Activated naive CD8-positive, alpha-beta T cell treated with anti-CD3 and anti-CD28 coated beads, Interleukin-2, amount 50 U/mL, for 16 hours (primary cell): Measurements from ENCODE around the gene YKT6.
"Not testable (repeated sequence)": the region's sequence is repeated elsewhere in the genome, so short reads cannot be mapped to it uniquely, and the experiment has no call there.

Experiments
- DNase-seq: peaks from one replicate; pipeline ENCODE4 v3.0.0-alpha.2; 2020; ENCODE audit warnings: low read depth, low spot score

YKT6 gene

GRCh38 chr7:44172352-44172751 lies 28.4 kb upstream of the YKT6 start:
- DNase-seq: no peak

DNA sequence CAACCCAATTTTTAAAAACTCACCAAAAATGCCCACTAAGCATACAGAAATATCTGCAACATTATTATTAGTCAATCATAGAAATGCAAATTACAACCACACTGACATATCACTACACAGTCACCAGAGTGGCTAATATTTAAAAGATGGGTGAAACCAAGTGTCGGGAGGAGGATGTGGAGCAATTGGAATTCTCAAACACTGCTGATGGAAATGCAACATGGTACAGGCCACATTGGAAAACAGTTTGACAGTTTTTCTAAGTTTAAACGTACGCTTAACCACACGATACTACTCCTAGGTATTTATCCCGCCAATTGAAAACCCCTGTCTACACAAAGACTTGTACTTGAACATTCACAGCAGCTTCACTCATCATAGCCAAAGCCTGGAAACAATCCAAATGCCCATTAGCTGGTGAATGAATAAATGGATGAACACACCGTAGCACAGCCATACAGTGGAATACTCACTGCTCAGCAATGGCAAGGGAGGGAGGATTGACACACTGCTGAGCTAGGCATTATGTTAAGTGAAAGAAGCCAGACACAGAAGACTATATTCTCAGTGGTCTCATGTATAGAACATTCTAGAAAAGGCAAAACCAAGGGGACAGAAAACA lies 27.9 kb upstream of the YKT6 start:
- no peak for DNase-seq

DNA sequence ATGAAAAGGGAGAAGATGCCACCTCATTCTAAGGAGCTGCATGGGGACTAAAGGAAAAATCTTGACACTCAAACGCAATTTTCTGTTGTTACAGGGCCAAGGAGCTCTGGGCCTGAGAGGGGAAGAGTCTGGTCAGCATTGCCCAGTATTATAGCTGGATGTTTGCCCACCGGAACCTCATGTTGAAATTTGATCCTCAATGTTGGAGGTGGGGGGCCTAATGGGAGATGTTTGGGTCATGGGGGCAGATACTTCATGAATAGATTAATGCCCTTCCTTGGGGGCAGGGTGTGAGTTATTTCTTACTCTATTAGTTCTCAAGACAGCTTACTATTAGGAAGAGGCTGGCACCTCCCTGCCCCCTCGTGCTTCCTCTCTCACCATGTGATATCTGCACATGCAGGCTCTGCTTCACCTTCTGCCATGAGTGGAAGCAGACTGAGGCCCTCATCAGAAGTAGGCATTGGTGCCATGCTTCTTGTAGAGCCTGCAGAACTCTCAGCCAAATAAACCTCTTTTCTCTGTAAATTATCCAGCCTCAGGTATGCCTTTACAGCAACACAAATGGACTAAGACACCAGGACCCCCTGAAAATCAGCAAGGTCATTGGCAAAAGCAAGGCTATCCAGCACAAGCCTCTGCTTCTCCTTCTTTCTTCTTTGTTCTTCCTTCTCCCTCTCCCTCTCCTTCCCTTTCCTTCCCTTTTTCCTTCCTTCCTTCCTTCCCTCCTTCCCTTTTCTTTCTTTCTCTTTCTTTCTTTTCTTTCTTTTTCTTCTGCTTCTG lies 26.7 kb upstream of the YKT6 start:
- DNase-seq: no peak

DNA sequence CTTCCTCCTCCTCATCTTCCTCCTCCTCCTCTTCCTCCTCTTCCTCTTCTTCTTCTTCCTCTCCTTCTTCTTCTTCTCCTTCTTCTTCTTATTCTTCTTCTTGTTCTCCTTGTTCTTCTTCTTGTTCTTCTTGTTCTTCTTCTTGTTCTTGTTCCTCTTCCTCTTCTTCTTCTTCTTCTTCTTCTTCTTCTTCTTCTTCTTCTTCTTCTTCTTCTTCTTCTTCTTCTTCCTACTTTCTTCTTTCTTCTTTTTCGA lies 26.2 kb upstream of the YKT6 start:
- not testable (repeated sequence) for DNase-seq

- DNase-seq: no peak
These were observed 25.0 kb upstream of the YKT6 start for GRCh38 chr7:44175730-44176129.

GRCh38 chr7:44176486-44176885 lies 24.3 kb upstream of the YKT6 start:
- DNase-seq: no peak

DNA sequence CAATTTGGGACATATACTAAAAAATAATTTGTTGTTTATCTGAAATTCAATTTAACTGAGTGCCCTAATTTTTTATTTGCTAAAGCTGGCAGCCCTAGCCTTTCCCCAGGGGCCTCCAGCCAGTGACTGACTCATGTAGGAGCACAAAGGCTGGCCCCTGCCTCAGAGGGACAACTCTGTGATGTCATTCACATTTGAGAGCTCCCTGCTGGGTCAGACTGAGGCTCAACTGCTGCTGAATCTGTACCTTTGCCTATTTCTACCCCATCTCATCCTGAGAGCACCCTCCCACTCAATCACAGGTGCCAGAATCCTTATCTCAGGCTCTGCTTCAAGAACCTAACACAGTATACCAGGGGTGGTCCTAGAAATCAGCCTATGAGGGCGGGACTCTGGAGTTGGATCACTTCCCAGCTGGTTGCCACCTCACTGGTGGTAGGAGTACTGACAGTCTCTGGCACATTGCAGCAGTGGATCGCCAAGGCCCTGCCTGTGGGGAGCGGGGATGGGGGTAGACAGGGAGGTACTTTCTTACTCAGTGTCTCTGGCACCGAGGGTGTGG lies 23.1 kb upstream of the YKT6 start:
- no peak for DNase-seq

DNA sequence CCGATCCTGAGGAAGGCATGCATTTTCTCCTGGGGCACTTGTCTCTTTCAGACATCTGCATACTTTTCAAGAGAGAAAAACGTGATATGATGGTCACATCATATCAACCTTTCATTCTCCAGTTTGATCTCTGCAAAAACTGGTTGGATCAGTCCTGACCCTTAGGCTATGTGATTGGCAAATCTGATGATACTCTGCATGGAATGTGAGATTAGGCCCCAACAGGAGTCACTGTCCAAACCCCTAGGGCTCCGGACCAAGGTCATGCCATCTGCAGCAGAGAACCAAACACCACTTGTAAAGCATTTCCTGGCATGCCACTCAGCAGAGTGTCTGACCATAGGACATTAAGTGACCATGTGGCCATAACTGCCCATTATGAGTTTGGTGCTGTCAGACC lies 20.1 kb upstream of the YKT6 start:
- DNase-seq: no peak

DNA sequence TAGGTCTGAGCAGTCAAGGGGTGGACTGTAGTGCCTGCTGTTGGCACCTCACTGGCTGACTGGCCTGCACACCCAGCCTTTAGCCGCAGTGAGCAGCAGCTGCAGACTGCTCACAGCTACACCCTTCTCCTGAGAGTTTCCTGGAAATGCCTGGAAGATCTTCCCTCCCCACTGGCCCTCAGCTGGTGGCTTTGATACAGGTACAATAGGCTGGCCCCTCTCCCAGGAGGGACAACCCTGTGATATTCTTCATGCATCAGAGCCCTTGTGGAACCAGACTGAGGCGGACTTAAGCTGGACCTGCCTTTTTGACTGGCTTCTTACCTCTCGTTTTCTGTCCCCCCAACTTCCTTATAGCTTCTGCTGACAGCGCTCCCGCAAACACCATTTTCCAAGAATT lies 18.0 kb upstream of the YKT6 start:
- no peak for DNase-seq

DNA sequence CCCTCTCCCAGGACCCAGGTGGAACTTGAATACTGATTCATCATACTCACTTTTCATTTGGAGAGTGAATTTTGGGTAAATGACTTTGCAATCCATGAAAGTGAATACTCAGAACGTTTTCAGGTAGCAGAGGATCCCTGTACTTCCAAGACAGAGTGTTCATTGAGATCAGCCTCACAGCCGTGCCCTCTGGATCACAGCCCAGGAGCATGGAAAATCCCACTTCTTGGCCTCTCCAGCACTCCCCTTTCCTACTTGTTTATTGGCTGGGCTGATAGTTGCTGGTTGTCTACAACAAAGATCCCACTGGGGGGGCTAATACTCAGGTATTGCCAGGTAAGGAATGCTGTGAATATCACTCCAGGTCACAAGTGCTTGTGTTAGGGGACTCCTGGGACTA lies 17.4 kb upstream of the YKT6 start:
- no peak for DNase-seq

- DNase-seq: no peak
These were observed 16.4 kb upstream of the YKT6 start for GRCh38 chr7:44184206-44184872.

- DNase-seq: no peak
These were observed 15.8 kb upstream of the YKT6 start for GRCh38 chr7:44184873-44185446.

- no peak for DNase-seq
These were observed 15.0 kb upstream of the YKT6 start for GRCh38 chr7:44185729-44186128.

GRCh38 chr7:44186736-44187135 lies 14.0 kb upstream of the YKT6 start:
- DNase-seq: no peak

- DNase-seq: no peak
These were observed 13.0 kb upstream of the YKT6 start for GRCh38 chr7:44187636-44188416.

DNA sequence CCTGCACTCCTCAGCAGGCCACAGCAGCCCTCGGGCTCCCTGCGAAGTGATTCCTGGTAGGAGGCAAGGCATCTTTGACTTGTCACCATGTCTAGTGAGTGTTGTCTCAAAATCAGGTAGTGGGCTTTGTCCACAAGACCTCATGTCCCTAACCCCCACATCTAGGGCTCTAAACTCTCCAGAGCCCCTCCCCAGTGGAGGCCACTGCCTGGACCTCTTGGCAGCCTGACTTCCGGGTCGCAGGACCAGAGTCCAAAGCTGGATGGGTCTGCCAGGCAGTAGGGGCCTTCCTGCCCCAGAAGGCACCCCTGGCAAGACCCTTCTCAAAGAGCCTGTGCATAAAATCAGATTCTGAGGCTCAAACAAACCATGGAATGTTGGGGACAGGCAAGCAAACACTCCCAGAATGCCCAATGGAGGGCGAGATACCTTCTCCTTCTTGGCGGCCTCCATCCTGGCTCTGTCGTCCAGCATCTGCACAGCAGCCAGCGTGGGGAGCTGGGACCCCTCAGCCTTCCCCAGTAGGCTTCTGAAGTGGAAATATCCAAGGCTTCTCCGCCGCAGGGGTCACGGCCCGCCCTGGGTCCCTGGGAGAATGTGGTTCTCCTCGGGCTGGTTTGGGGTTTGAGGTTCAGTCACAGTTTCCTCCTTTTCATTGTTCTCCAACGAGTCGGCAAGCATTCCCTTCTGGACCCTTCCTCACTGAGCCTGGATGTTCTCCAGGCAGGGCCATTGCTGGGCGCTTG lies 12.1 kb upstream of the YKT6 start:
- no peak for DNase-seq

DNA sequence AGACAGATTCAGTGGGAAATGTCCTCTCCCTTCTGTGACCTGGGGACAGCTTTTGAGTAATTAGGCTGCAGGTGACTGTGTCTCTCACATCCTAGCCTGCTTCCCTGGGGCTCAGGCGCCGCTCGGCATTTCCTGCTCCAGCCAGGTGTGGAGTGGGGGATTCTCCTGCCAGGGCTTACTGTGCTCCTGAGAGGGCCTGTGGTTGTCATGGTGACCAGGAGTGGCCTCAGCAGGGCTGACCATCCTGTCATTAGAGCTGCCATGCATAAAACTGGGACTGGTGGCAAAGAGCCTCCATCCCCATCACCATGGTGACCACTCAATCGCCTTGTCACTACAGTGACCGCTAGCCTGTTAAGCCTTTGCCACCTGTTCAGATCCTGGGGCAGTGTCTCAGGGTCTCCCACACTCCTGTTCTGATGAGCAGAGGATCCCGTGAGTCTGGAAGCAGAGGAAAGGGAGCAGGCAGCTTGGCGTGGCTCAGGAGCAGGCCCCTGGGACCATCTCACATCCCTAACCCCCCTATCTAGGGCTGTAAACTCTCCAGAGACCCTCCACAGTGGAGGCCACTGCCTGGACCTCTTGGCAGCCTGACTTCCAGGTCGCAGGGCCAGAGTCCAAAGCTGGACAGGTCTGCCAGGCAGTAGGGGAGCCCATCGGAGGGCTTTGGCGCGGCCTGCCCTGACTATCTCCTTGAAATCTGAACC lies 11.3 kb upstream of the YKT6 start, which contains the start of gene GCK:
Gene GCK, minus strand, starts transcription at position 154 of the 707 bp plus-strand sequence. CDS start 486 bp downstream, outside the sequence.
- no peak for DNase-seq

DNA sequence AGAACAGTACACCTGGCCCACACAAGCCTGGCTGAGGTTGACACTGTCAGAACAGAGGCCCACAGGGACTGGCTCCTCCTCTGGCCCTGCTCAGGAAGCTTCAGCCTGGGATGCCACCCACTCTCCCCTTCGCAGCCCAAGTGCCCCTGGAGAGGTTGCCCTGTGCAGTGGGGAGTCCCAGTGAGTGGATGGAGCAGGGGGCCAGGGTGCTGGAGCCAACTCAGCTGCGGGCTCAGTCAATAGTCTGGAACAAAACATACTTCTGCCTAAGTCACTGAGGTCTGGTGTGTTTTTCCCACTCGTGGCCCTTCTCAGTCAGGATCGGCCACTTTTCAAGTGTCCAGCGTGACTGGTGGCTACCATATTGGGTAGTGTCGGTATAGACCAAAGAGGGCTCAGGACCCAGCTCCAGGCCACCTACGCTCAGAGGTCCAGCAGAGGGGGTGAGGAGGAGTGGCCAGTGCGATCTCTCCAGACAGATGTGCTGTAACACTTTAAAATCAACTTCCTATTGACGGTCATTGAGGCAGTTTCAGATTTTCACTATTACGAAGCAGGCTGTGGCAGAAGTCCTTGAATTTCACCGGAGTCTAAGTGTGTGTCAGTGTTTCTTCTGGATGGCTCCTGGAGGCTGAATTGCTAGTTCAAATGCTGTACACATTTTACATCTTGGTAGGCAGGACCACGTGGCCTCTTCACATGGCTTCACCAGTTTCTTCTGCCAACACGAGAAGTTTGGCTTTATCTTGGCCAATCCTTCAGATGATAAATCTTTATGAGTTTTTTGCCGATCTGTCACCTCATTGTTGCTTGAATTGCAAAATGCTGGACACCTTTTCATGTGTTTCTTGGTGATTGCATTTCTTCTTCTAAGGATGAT lies 10.5 kb upstream of the YKT6 start:
- DNase-seq: no peak

DNA sequence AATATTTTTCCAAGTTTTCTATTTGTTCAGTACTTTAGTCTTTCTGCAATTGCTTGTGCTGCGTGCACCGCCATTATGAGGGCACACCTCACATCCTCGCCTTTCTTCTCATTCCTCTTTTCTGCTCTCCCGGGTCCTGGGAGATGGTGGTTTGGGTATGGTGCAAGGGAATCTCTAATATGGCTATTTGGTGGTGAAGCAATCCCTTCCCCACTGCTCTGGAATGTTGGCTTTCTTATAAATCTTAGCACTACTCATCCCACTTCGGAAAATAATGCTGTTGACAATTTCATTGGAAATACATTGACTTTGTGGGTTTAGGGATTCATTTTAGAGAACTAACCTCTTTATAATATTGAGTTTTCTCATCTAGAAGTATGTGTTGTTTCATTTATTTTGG lies 9.6 kb upstream of the YKT6 start:
- no peak for DNase-seq
